Skeletal muscle tissue (tissue), 4 donors: ENCODE data around the gene METTL25B. TPM values are rescaled to one million over a fixed set of nuclear protein-coding genes. Genes with fewer than 3 reads are reported as not detected.

ENCODE experiments used
- H3K27ac ChIP-seq: one replicate; pipeline ENCODE4 v1.7.0; 2013; ENCODE audit warnings: mild to moderate bottlenecking, low read depth, low read length, inconsistent platforms
- H3K27me3 ChIP-seq, 3 donors: one replicate each; pipeline ENCODE4 v1.7.0; 2013; ENCODE audit warnings: low read length in 3 of 3; ENCODE audit not compliant: control insufficient read depth in 3 of 3, insufficient read depth in 3 of 3
- H3K36me3 ChIP-seq, 3 donors: one replicate each; pipeline ENCODE4 v1.7.0; 2013; ENCODE audit warnings: low read length in 3 of 3; ENCODE audit not compliant: control insufficient read depth in 3 of 3, insufficient read depth in 3 of 3
- H3K4me1 ChIP-seq, 3 donors: one replicate each; pipeline ENCODE4 v1.7.0; 2013; ENCODE audit warnings: low read length in 3 of 3, mild to moderate bottlenecking in 3 of 3; ENCODE audit not compliant: control insufficient read depth in 3 of 3, insufficient read depth in 3 of 3
- H3K4me3 ChIP-seq, 3 donors: one replicate each; pipeline ENCODE4 v1.7.0; 2013; ENCODE audit warnings: low read length in 3 of 3
- H3K9ac ChIP-seq, 3 donors: one replicate each; pipeline ENCODE4 v1.7.0; 2013; ENCODE audit warnings: low read length in 3 of 3, mild to moderate bottlenecking in 3 of 3, moderate library complexity in 2 of 3, low read depth in 1 of 3
- H3K9me3 ChIP-seq, 3 donors: one replicate each; pipeline ENCODE4 v1.7.0; 2013; ENCODE audit warnings: low read length in 3 of 3; ENCODE audit not compliant: control insufficient read depth in 3 of 3
- total RNA-seq: library from RNA; depleted of rRNA; stranded (reverse); fragments of >200 nt; gene quantifications from one replicate; pipeline ENCODE4 v1.2.3, GENCODE V29; 2014
- donor health status: Osteomylitis.

The METTL25B gene
- total RNA-seq = 4.2 TPM

- Histone ChIP-seq H3K9me3 (no peaks in the 10 kb centered on the region), H3K9ac (peak within 1 kb of the TSS; percentile 92 to 96 (median 95)), H3K27me3 (no peaks in the 10 kb centered on the region), H3K4me3 (peak within 1 kb of the TSS; percentile 88 to 100 (median 99)), H3K36me3 (peaks cover 17 to 30% (median 28%) of the 10 kb centered on the region in 3 donors), H3K4me1 (peaks cover 36 to 53% (median 41%) of the 10 kb centered on the region in 3 donors), H3K27ac (peak within 1 kb of the TSS; percentile 97)
Observed at GRCh38 chr1:156727926-156728598, at the start of gene METTL25B. METTL25B (plus strand) TSS chr1:156728469; CDS start chr1:156729105, 636 bp downstream.

GRCh38 chr1:156680056-156680455 is 48.2 kb upstream of the METTL25B start:
- H3K4me1 ChIP-seq = peaks cover 12 to 29% (median 21%) of the 10 kb centered on the region in 3 donors
- H3K9ac ChIP-seq = no peak overlapping the region
- no peak overlapping the region for H3K27ac ChIP-seq
- H3K27me3 ChIP-seq = peaks cover 0 to 18% (median 10%) of the 10 kb centered on the region in 3 donors
- H3K4me3 ChIP-seq = no peak overlapping the region
- H3K9me3 ChIP-seq = no peaks in the 10 kb centered on the region
- peaks cover 0 to under 1% (median under 1%) of the 10 kb centered on the region in 3 donors for H3K36me3 ChIP-seq

GRCh38 chr1:156681196-156681960 is 46.9 kb upstream of the METTL25B start:
- Histone ChIP-seq H3K36me3 (no peaks in the 10 kb centered on the region), H3K4me3 (no peak overlapping the region), H3K4me1 (peaks cover 9 to 16% (median 11%) of the 10 kb centered on the region in 3 donors), H3K27ac (no peak overlapping the region), H3K9me3 (no peaks in the 10 kb centered on the region), H3K9ac (no peak overlapping the region), H3K27me3 (peaks cover 0 to 18% (median 10%) of the 10 kb centered on the region in 3 donors)

GRCh38 chr1:156682166-156682890 is 45.9 kb upstream of the METTL25B start:
- Histone ChIP-seq H3K4me1 (peaks cover 6 to 9% (median 6%) of the 10 kb centered on the region in 3 donors), H3K36me3 (no peaks in the 10 kb centered on the region), H3K4me3 (no peak overlapping the region), H3K27ac (no peak overlapping the region), H3K9me3 (no peaks in the 10 kb centered on the region), H3K9ac (no peak overlapping the region), H3K27me3 (peaks cover 0 to 17% (median 10%) of the 10 kb centered on the region in 3 donors)

GRCh38 chr1:156684227-156684782 is 44.0 kb upstream of the METTL25B start:
- Histone ChIP-seq H3K9ac (no peak overlapping the region), H3K27ac (no peak overlapping the region), H3K27me3 (peaks cover 0 to 10% (median 9%) of the 10 kb centered on the region in 3 donors), H3K4me1 (peaks cover 4 to 6% (median 4%) of the 10 kb centered on the region in 3 donors), H3K4me3 (no peak overlapping the region), H3K36me3 (no peaks in the 10 kb centered on the region), H3K9me3 (no peaks in the 10 kb centered on the region)

GRCh38 chr1:156689035-156689952 is 39.0 kb upstream of the METTL25B start:
- peak overlapping the region; percentile 57 to 73 (median 66) for H3K4me3 ChIP-seq
- H3K36me3 ChIP-seq = no peaks in the 10 kb centered on the region
- H3K9me3 ChIP-seq = no peaks in the 10 kb centered on the region
- peak overlapping the region; percentile 30 to 70 (median 56) for H3K9ac ChIP-seq
- H3K27ac ChIP-seq = peak overlapping the region; percentile 25
- H3K4me1 ChIP-seq = peaks cover 17 to 35% (median 22%) of the 10 kb centered on the region in 3 donors
- H3K27me3 ChIP-seq = peaks cover 8 to 25% (median 24%) of the 10 kb centered on the region in 3 donors

GRCh38 chr1:156689953-156690674 is 38.2 kb upstream of the METTL25B start:
- no peaks in the 10 kb centered on the region for H3K36me3 ChIP-seq
- peak overlapping the region; percentile 25 for H3K27ac ChIP-seq
- peaks cover 8 to 22% (median 21%) of the 10 kb centered on the region in 3 donors for H3K27me3 ChIP-seq
- H3K9me3 ChIP-seq = no peaks in the 10 kb centered on the region
- H3K4me1 ChIP-seq = peaks cover 17 to 35% (median 22%) of the 10 kb centered on the region in 3 donors
- peak overlapping the region in 2 of 3 donors; percentile 66 to 73 for H3K4me3 ChIP-seq
- H3K9ac ChIP-seq = peak overlapping the region in 2 of 3 donors; percentile 56 to 70

- H3K27me3 ChIP-seq = peaks cover 8 to 22% (median 21%) of the 10 kb centered on the region in 3 donors
- no peaks in the 10 kb centered on the region for H3K36me3 ChIP-seq
- no peak overlapping the region for H3K27ac ChIP-seq
- peak overlapping the region in 1 of 3 donors; percentile 70 for H3K9ac ChIP-seq
- H3K9me3 ChIP-seq = no peaks in the 10 kb centered on the region
- H3K4me1 ChIP-seq = peaks cover 17 to 35% (median 22%) of the 10 kb centered on the region in 3 donors
- no peak overlapping the region for H3K4me3 ChIP-seq
Observed at GRCh38 chr1:156690675-156691036, 37.6 kb upstream of the METTL25B start.
